ENCODE measurements around the gene DPP4. TPM values are rescaled to one million over a fixed set of nuclear protein-coding genes. Genes with fewer than 3 reads are reported as not detected.

DPP4 gene
- total and polyA plus RNA-seq, 8 donors: 28.0 to 105 (median 44.1) TPM

DNA sequence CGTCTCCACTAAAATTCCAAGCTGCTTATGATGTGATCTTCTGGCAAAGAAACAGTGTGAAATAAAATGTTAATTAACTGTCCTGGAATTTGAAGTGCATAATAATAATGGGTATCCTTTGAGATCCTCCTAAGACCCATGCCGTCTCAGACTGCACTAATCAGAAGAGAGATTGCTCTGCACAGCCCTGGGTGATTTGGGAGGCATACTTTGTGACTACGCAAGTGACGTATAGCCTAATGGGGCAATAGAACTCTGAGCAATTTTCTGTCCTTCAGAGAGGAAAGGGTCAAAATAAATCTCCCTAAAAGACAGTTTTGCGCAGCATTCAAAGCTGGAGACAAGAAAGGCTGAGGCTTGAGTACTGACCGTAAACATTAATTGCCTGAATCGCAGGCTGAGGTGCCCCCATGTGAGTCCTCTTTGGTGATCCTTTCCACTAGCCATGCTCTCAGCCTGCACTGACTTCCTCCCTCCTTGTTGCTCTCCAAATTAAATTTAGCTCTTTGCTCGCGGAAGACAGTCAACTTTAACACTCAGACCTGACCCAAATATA, 76.0 kb downstream of the DPP4 start:
- DNase-seq: no peak

GRCh38 chr2:161995553-161996016, 78.4 kb downstream of the DPP4 start:
- H3K27ac ChIP-seq: no peak overlapping the region
- H3K36me3 ChIP-seq: no peaks in the 10 kb centered on the region
- no peaks in the 10 kb centered on the region for H3K9me3 ChIP-seq
- no peak overlapping the region for H3K4me3 ChIP-seq
- TF ChIP-seq, protein P1, sequence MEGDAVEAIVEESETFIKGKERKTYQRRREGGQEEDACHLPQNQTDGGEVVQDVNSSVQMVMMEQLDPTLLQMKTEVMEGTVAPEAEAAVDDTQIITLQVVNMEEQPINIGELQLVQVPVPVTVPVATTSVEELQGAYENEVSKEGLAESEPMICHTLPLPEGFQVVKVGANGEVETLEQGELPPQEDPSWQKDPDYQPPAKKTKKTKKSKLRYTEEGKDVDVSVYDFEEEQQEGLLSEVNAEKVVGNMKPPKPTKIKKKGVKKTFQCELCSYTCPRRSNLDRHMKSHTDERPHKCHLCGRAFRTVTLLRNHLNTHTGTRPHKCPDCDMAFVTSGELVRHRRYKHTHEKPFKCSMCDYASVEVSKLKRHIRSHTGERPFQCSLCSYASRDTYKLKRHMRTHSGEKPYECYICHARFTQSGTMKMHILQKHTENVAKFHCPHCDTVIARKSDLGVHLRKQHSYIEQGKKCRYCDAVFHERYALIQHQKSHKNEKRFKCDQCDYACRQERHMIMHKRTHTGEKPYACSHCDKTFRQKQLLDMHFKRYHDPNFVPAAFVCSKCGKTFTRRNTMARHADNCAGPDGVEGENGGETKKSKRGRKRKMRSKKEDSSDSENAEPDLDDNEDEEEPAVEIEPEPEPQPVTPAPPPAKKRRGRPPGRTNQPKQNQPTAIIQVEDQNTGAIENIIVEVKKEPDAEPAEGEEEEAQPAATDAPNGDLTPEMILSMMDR (IDR thresholded peaks at IDR 0.05): no peak
- H3K27me3 ChIP-seq: no peaks in the 10 kb centered on the region
- intact Hi-C loops (cut with DNase I): no loop called here
- ATAC-seq (no peak), DNase-seq (peak in 2 of 4 donors; percentile 25 to 27)
- no peaks in the 10 kb centered on the region for H3K4me1 ChIP-seq

More for the DNA sequence above, 76.0 kb downstream of the DPP4 start:
- TF ChIP-seq, protein P1 (IDR thresholded peaks at IDR 0.05): no peak
- H3K27ac ChIP-seq: no peak overlapping the region
- H3K36me3 ChIP-seq: no peaks in the 10 kb centered on the region
- H3K4me1 ChIP-seq: no peaks in the 10 kb centered on the region
- no peaks in the 10 kb centered on the region for H3K9me3 ChIP-seq
- intact Hi-C loops (cut with DNase I): no loop called here
- ATAC-seq: no peak
- no peak overlapping the region for H3K4me3 ChIP-seq
- H3K27me3 ChIP-seq: no peaks in the 10 kb centered on the region

GRCh38 chr2:161994761-161995520, 79.1 kb downstream of the DPP4 start:
- Histone ChIP-seq H3K9me3 (no peaks in the 10 kb centered on the region), H3K36me3 (no peaks in the 10 kb centered on the region), H3K4me3 (no peak overlapping the region), H3K4me1 (no peaks in the 10 kb centered on the region), H3K27me3 (no peaks in the 10 kb centered on the region), H3K27ac (no peak overlapping the region)
- intact Hi-C loops (cut with DNase I): no loop called here
- no peak for DNase-seq
- TF ChIP-seq, protein P1 (IDR thresholded peaks at IDR 0.05): no peak
- ATAC-seq: no peak

GRCh38 chr2:161992531-161992930, 81.5 kb downstream of the DPP4 start:
- intact Hi-C loops (cut with DNase I): no loop called here
- H3K27ac ChIP-seq: no peak overlapping the region
- ATAC-seq (peak; percentile 42), DNase-seq (no peak)
- no peaks in the 10 kb centered on the region for H3K36me3 ChIP-seq
- TF ChIP-seq, protein P1 (IDR thresholded peaks at IDR 0.05): no peak
- H3K27me3 ChIP-seq: no peaks in the 10 kb centered on the region
- no peaks in the 10 kb centered on the region for H3K4me1 ChIP-seq
- no peak overlapping the region for H3K4me3 ChIP-seq
- no peaks in the 10 kb centered on the region for H3K9me3 ChIP-seq

- Histone ChIP-seq H3K9me3 (no peaks in the 10 kb centered on the region), H3K27ac (no peak overlapping the region), H3K4me1 (no peaks in the 10 kb centered on the region), H3K27me3 (no peaks in the 10 kb centered on the region), H3K4me3 (no peak overlapping the region), H3K36me3 (no peaks in the 10 kb centered on the region)
- intact Hi-C loops (cut with DNase I): no loop called here
- DNase-seq (no peak), ATAC-seq (no peak)
- TF ChIP-seq, protein P1 (IDR thresholded peaks at IDR 0.05): no peak
Measured at GRCh38 chr2:161991991-161992390, 82.0 kb downstream of the DPP4 start.

All from left lung (tissue), 10 donors.